ENCODE results near the gene GRID2. TPM values are rescaled to one million over a fixed set of nuclear protein-coding genes. Genes with fewer than 3 reads are reported as not detected.
A peak's percentile ranks its signal among the peaks of the same experiment; 100 is the strongest.

Gene GRID2
- total RNA-seq, 6 donors from 2014 or later = 0.76 TPM; not detected in 5

DNA sequence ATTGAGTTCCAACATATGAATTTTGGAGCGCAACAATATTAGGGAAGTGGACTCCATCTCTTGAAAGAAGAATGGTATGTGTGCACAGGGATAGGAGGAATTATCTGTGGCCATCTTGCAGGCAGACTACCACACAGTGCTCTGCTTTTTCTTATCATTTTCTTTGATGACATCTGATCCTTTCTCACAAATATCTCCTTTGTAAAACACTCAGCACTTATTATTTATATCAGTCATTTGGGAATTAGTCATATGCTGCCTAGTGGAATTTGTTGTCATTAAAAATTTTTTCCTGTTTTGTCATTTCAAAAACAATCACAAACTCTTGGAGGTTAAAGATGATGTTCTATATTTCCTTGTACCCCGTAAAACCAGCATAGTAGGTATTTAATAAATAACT lies 1080.5 kb downstream of the GRID2 start:
- no peaks in the 10 kb centered on the region for H3K9me3 ChIP-seq
- no peak overlapping the region for H3K4me3 ChIP-seq
- whole genome bisulfite sequencing, 2 donors = 87 to 90% methylated on average over 2 of the region's 2 CpGs
- H3K27me3 ChIP-seq = no peaks in the 10 kb centered on the region
- no peak overlapping the region for H3K27ac ChIP-seq
- TF ChIP-seq, protein P1, sequence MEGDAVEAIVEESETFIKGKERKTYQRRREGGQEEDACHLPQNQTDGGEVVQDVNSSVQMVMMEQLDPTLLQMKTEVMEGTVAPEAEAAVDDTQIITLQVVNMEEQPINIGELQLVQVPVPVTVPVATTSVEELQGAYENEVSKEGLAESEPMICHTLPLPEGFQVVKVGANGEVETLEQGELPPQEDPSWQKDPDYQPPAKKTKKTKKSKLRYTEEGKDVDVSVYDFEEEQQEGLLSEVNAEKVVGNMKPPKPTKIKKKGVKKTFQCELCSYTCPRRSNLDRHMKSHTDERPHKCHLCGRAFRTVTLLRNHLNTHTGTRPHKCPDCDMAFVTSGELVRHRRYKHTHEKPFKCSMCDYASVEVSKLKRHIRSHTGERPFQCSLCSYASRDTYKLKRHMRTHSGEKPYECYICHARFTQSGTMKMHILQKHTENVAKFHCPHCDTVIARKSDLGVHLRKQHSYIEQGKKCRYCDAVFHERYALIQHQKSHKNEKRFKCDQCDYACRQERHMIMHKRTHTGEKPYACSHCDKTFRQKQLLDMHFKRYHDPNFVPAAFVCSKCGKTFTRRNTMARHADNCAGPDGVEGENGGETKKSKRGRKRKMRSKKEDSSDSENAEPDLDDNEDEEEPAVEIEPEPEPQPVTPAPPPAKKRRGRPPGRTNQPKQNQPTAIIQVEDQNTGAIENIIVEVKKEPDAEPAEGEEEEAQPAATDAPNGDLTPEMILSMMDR (IDR thresholded peaks at IDR 0.05) = no peak
- TF ChIP-seq POLR2A (IDR thresholded peaks at IDR 0.05) = no peak
- TF ChIP-seq POLR2AphosphoS5 (IDR thresholded peaks at IDR 0.05) = no peak
- TF ChIP-seq EP300 (IDR thresholded peaks at IDR 0.05) = no peak
- no peaks in the 10 kb centered on the region for H3K4me1 ChIP-seq
- no peak for ATAC-seq (ENCODE audit: low FRiP score in 2 of 2)
- H3K36me3 ChIP-seq = no peaks in the 10 kb centered on the region
- no peak for DNase-seq

DNA sequence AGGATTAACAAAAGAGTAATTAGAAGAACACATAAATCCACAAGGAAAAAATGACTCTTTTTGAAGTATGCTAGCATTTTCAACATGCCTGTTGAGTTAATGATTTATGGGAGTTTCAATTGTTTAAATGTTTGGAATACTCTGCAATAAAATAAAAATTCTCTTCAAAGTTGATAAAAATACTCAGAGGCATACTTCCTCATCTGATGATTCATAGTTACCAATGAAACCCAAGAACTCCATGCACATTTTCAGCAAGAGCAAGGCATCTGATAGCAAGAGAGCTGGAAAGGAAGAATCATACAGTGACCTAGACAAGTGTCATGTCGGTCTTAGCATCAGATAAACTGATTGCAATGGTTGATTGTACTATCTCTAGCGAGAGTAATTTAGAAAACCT lies 1081.1 kb downstream of the GRID2 start:
- Histone ChIP-seq H3K27me3 (no peaks in the 10 kb centered on the region), H3K27ac (no peak overlapping the region), H3K4me1 (no peaks in the 10 kb centered on the region), H3K4me3 (no peak overlapping the region), H3K9me3 (no peaks in the 10 kb centered on the region), H3K36me3 (no peaks in the 10 kb centered on the region)
- no peak for DNase-seq
- no peak for TF ChIP-seq EP300 (IDR thresholded peaks at IDR 0.05)
- TF ChIP-seq, protein P1 (IDR thresholded peaks at IDR 0.05) = no peak
- no peak for TF ChIP-seq POLR2A (IDR thresholded peaks at IDR 0.05)
- TF ChIP-seq POLR2AphosphoS5 (IDR thresholded peaks at IDR 0.05) = no peak
- WGBS, 2 donors = 77 to 82% methylated on average over 2 of the region's 2 CpGs
- no peak for ATAC-seq (ENCODE audit: low FRiP score in 2 of 2)

DNA sequence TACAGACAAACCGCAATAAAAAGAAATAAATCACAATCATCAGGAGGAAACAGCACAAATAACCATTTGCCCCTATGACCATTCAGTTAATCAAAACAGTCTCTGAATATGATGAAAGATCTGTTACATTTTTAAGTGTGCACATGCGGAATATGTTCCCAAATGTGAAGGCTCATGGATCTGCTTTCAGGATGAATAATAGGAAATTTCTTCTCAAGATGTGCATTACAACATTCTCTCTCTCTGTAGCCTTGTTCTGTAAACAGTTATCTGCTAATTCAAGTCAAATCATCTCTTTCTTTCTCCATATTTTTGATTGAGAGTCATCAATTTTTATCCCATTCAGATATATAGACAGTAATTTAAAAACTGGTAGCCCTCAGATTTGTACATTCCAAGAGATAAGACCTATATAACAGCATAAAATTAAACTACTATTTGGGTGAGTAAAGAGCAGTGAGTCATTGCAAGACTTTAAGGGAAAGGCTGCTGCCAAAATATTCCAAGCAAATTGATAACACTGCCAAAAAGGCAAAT lies 1090.8 kb downstream of the GRID2 start:
- no peaks in the 10 kb centered on the region for H3K27me3 ChIP-seq
- H3K27ac ChIP-seq = no peak overlapping the region
- DNase-seq = no peak
- H3K4me3 ChIP-seq = no peak overlapping the region
- ATAC-seq (ENCODE audit: low FRiP score in 2 of 2) = peak in 1 of 2 donors; percentile 42
- TF ChIP-seq EP300 (IDR thresholded peaks at IDR 0.05) (no peak), POLR2AphosphoS5 (IDR thresholded peaks at IDR 0.05) (no peak), POLR2A (IDR thresholded peaks at IDR 0.05) (no peak)
- TF ChIP-seq, protein P1 (IDR thresholded peaks at IDR 0.05) = no peak
- no peaks in the 10 kb centered on the region for H3K36me3 ChIP-seq
- no peaks in the 10 kb centered on the region for H3K4me1 ChIP-seq
- no peaks in the 10 kb centered on the region for H3K9me3 ChIP-seq
- WGBS, 2 donors = 47 to 57% methylated on average over 2 of the region's 2 CpGs

DNA sequence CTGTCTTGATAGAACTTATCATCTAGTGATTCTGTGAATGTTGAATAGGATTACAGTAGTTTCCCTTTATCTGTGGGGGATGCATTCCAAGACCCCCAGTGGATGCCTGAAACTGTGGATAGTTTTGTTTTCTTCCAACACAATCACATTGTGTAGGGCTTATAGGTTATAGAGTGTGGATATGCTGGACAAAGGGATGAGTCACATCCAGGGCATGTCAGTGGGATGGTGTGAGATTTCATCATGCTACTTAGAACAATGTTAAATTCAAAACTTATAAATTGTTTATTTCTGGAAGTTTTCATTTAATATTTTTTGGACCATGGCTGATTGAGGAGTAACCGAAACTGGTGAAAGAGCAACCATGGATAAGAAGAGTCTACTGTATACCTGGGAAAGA lies 1092.5 kb downstream of the GRID2 start:
- no peaks in the 10 kb centered on the region for H3K36me3 ChIP-seq
- H3K9me3 ChIP-seq = no peaks in the 10 kb centered on the region
- H3K4me3 ChIP-seq = no peak overlapping the region
- TF ChIP-seq POLR2AphosphoS5 (IDR thresholded peaks at IDR 0.05) = no peak
- TF ChIP-seq EP300 (IDR thresholded peaks at IDR 0.05) = no peak
- H3K27ac ChIP-seq = no peak overlapping the region
- 93 to 94% methylated on average over 1 of the region's 1 CpG for WGBS, 2 donors
- ATAC-seq (ENCODE audit: low FRiP score in 2 of 2) (no peak), DNase-seq (no peak)
- no peaks in the 10 kb centered on the region for H3K27me3 ChIP-seq
- H3K4me1 ChIP-seq = no peaks in the 10 kb centered on the region

DNA sequence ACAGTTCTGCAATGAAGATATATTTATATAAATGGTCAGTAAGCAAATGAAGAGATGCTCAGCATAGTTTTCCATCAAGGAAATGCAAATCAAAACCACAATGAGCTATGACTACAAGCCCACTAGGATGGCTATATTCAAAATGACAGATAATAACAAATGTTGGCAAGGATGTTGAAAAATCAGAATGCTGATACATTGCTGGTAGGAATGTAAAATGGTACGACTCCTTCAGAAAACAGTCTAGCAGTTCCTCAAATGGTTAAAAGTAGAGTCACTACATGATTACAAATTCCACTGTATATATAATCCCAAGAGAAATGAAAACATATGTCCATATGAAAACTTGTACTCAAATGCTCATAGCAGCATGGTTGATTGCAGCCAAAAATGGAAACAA lies 1099.8 kb downstream of the GRID2 start:
- H3K4me3 ChIP-seq = no peak overlapping the region
- H3K36me3 ChIP-seq = no peaks in the 10 kb centered on the region
- TF ChIP-seq, protein P1 (IDR thresholded peaks at IDR 0.05) = no peak
- TF ChIP-seq POLR2AphosphoS5 (IDR thresholded peaks at IDR 0.05) (no peak), EP300 (IDR thresholded peaks at IDR 0.05) (no peak), POLR2A (IDR thresholded peaks at IDR 0.05) (no peak)
- no peaks in the 10 kb centered on the region for H3K9me3 ChIP-seq
- no peak overlapping the region for H3K27ac ChIP-seq
- ATAC-seq (ENCODE audit: low FRiP score in 2 of 2) (no peak), DNase-seq (no peak)
- H3K4me1 ChIP-seq = no peaks in the 10 kb centered on the region
- no peaks in the 10 kb centered on the region for H3K27me3 ChIP-seq
- WGBS, 2 donors = 94 to 100% methylated on average over 1 of the region's 1 CpG

Measured in upper lobe of left lung (tissue), 6 donors.